H1 (cell line): ENCODE results near the gene MCM9. TPM values are rescaled to one million over a fixed set of nuclear protein-coding genes. Genes with fewer than 3 reads are reported as not detected.

Experiments used
- CTCF ChIA-PET: fragments of 300-600 bp; sonication (Branson Sonifier 250); formaldehyde crosslinking; loops from one replicate; lab custom pipeline; 2021; ENCODE audit not compliant: partially characterized antibody; lab: Charles Lee
- POLR2A ChIA-PET: fragments of 300-600 bp; sonication (Branson Sonifier 250); formaldehyde crosslinking; loops from one replicate; lab custom pipeline; 2021; ENCODE audit warnings: inconsistent platforms; ENCODE audit not compliant: partially characterized antibody; lab: Charles Lee
- DNase-seq, 2 experiments: peaks; one replicate each; pipeline versions ENCODE4 v3.0.0 to v3.0.0-alpha.2; 2010 to 2022; ENCODE audit warnings: low spot score in 2 of 2, low read depth in 1 of 2, mixed read lengths in 1 of 2
- FAIRE-seq: peaks from 2 replicates; lab custom pipeline; 2011; peaks lifted over from hg19 to GRCh38; lab: Jason Lieb, UNC
- H2AFZ ChIP-seq: 2 replicates; pipeline ENCODE4 v1.8.1; 2012; ENCODE audit warnings: low read length, inconsistent platforms
- H2AK5ac ChIP-seq: 2 replicates; pipeline ENCODE4 v1.6.1; 2013; ENCODE audit warnings: low read depth, low read length
- H2BK120ac ChIP-seq: replicated peaks from 2 replicates; pipeline ENCODE3; 2013; ENCODE audit warnings: low read depth, low read length, inconsistent platforms
- H2BK12ac ChIP-seq: 2 replicates; pipeline ENCODE4 v1.6.1; 2013; ENCODE audit warnings: low read depth, low read length
- H2BK15ac ChIP-seq: 2 replicates; pipeline ENCODE4 v1.6.1; 2013; ENCODE audit warnings: low read length
- H2BK20ac ChIP-seq: 2 replicates; pipeline ENCODE4 v1.6.1; 2013; ENCODE audit warnings: low read length
- H2BK5ac ChIP-seq: 2 replicates; pipeline ENCODE4 v1.6.1; 2013; ENCODE audit warnings: low read depth, low read length
- H3K14ac ChIP-seq: 2 replicates; pipeline ENCODE4 v1.6.1; 2013; ENCODE audit warnings: inconsistent platforms; ENCODE audit not compliant: insufficient read length
- H3K18ac ChIP-seq: 2 replicates; pipeline ENCODE4 v1.6.1; 2013; ENCODE audit warnings: low read length; ENCODE audit errors: extremely low read depth
- H3K23ac ChIP-seq: 2 replicates; pipeline ENCODE4 v1.6.1; 2013; ENCODE audit warnings: inconsistent platforms; ENCODE audit not compliant: insufficient read length
- H3K23me2 ChIP-seq: 2 replicates; pipeline ENCODE4 v1.6.1; 2013; ENCODE audit warnings: low read depth, low read length
- H3K27ac ChIP-seq: 2 replicates; pipeline ENCODE4 v1.6.1; 2011; ENCODE audit warnings: low read depth, low read length, inconsistent platforms
- H3K27me3 ChIP-seq, 4 experiments: replicated peaks in 1 of 4; 1 replicate in 1 of 4; 2 replicates in 3 of 4; pipeline versions ENCODE4 v1.6.1 to v1.8.1; 2011 to 2013; ENCODE audit warnings: low read length in 3 of 4, mild to moderate bottlenecking in 3 of 4, inconsistent platforms in 2 of 4, mixed read lengths in 2 of 4, moderate library complexity in 1 of 4; ENCODE audit not compliant: control insufficient read depth in 3 of 4, insufficient read depth in 3 of 4; ENCODE audit errors: extremely low read depth in 1 of 4
- H3K36me3 ChIP-seq, 4 experiments: 2 replicates each; pipeline versions ENCODE4 v1.6.1 to v1.8.1; 2011 to 2013; ENCODE audit warnings: mild to moderate bottlenecking in 4 of 4, low read length in 3 of 4, moderate library complexity in 2 of 4, control low read depth in 1 of 4, inconsistent platforms in 1 of 4; ENCODE audit not compliant: insufficient read depth in 4 of 4, control insufficient read depth in 2 of 4
- H3K4ac ChIP-seq: replicated peaks from 2 replicates; pipeline ENCODE3; 2013; ENCODE audit warnings: low read length, low read depth, mixed read lengths, inconsistent platforms; ENCODE audit not compliant: insufficient read length
- H3K4me1 ChIP-seq, 4 experiments: replicated peaks in 1 of 4; 1 replicate in 1 of 4; 2 replicates in 3 of 4; pipeline versions ENCODE4 v1.6.1 to v1.8.1; 2011 to 2013; ENCODE audit warnings: low read length in 3 of 4, inconsistent platforms in 2 of 4, mixed read lengths in 1 of 4; ENCODE audit not compliant: insufficient read depth in 4 of 4, control insufficient read depth in 3 of 4
- H3K4me2 ChIP-seq, 2 experiments: 2 replicates each; pipeline versions ENCODE4 v1.6.1 to v1.8.1; 2011 to 2013; ENCODE audit warnings: low read depth in 2 of 2, low read length in 2 of 2, control low read depth in 1 of 2, inconsistent platforms in 1 of 2, mild to moderate bottlenecking in 1 of 2; ENCODE audit not compliant: insufficient read depth in 1 of 2
- H3K4me3 ChIP-seq, 4 experiments: fragments of 200-600, 300-600 bp in 1 of 4; sonication (generic), shearing (Covaris generic), sonication (Bioruptor Twin) in 1 of 4; 2 replicates each; pipeline versions ENCODE4 v1.5.1 to v1.8.1; 2011 to 2016; ENCODE audit warnings: low read length in 4 of 4, low read depth in 3 of 4, control low read depth in 2 of 4, inconsistent platforms in 2 of 4, mild to moderate bottlenecking in 2 of 4, mixed read lengths in 1 of 4, moderate library complexity in 1 of 4; ENCODE audit not compliant: insufficient read depth in 2 of 4; ENCODE audit errors: extremely low read depth in 1 of 4
- H3K56ac ChIP-seq: replicated peaks from 2 replicates; pipeline ENCODE3; 2013; ENCODE audit warnings: low read depth, mild to moderate bottlenecking, mixed read lengths, low read length, inconsistent platforms; ENCODE audit not compliant: insufficient read length
- H3K79me1 ChIP-seq: 2 replicates; pipeline ENCODE4 v1.6.1; 2013; ENCODE audit warnings: low read depth, low read length, control low read depth
- H3K79me2 ChIP-seq, 2 experiments: 2 replicates each; pipeline versions ENCODE4 v1.6.1 to v1.8.1; 2012 to 2013; ENCODE audit warnings: low read length in 2 of 2, mild to moderate bottlenecking in 2 of 2, inconsistent platforms in 1 of 2; ENCODE audit not compliant: insufficient read depth in 2 of 2, control insufficient read depth in 1 of 2
- H3K9ac ChIP-seq, 4 experiments: replicated peaks in 1 of 4; 1 replicate in 1 of 4; 2 replicates in 3 of 4; pipeline versions ENCODE4 v1.6.1 to v1.8.1; 2011 to 2013; ENCODE audit warnings: low read depth in 3 of 4, low read length in 3 of 4, control low read depth in 2 of 4, mild to moderate bottlenecking in 2 of 4, moderate library complexity in 2 of 4, inconsistent platforms in 1 of 4; ENCODE audit errors: extremely low read depth in 1 of 4
- H3K9me3 ChIP-seq, 2 experiments: 2 replicates each; pipeline versions ENCODE4 v1.6.1 to v1.8.1; 2012 to 2013; ENCODE audit warnings: mild to moderate bottlenecking in 2 of 2, moderate library complexity in 2 of 2, control low read depth in 1 of 2, inconsistent platforms in 1 of 2, low read depth in 1 of 2, low read length in 1 of 2, mixed read lengths in 1 of 2; ENCODE audit not compliant: insufficient read depth in 2 of 2
- H4K20me1 ChIP-seq, 2 experiments: replicated peaks in 1 of 2; 2 replicates each; pipeline versions ENCODE3 to v1.8.1; 2011 to 2013; ENCODE audit warnings: inconsistent platforms in 2 of 2, low read length in 2 of 2, mild to moderate bottlenecking in 1 of 2; ENCODE audit not compliant: insufficient read depth in 2 of 2, control insufficient read depth in 1 of 2
- H4K5ac ChIP-seq: 2 replicates; pipeline ENCODE4 v1.6.1; 2013; ENCODE audit warnings: low read length, low read depth, mixed read lengths, inconsistent platforms; ENCODE audit not compliant: insufficient read length
- H4K8ac ChIP-seq: 2 replicates; pipeline ENCODE4 v1.8.0; 2013; ENCODE audit warnings: mild to moderate bottlenecking, moderate library complexity, low read length, inconsistent platforms; ENCODE audit not compliant: insufficient read depth; ENCODE audit errors: extremely low read depth
- H4K91ac ChIP-seq: replicated peaks from 2 replicates; pipeline ENCODE3; 2013; ENCODE audit warnings: low read length, mixed read lengths, inconsistent platforms; ENCODE audit not compliant: insufficient read length
- CREB1 ChIP-seq: IDR thresholded peaks from 2 replicates; pipeline ENCODE4 v1.6.1; 2012; ENCODE audit warnings: inconsistent platforms
- EGR1 ChIP-seq: IDR thresholded peaks from 2 replicates; pipeline ENCODE4 v1.6.1; 2011; ENCODE audit warnings: low read depth, low read length, borderline replicate concordance
- EP300 ChIP-seq, 2 experiments: IDR thresholded peaks; 1 replicate in 1 of 2; 2 replicates in 1 of 2; pipeline ENCODE4 v1.6.1; 2011 to 2012; ENCODE audit warnings: low read depth in 2 of 2, low read length in 2 of 2, mild to moderate bottlenecking in 2 of 2, borderline replicate concordance in 1 of 2, inconsistent platforms in 1 of 2, moderate library complexity in 1 of 2
- EZH2 ChIP-seq: fragments of 200-600 bp; sonication (generic); IDR thresholded peaks from 2 replicates; pipeline ENCODE4 v1.7.1; 2012; ENCODE audit warnings: low read depth, mild to moderate bottlenecking, moderate library complexity, low read length, inconsistent platforms; ENCODE audit not compliant: severe bottlenecking
- GABPA ChIP-seq: IDR thresholded peaks from 2 replicates; pipeline ENCODE4 v1.6.1; 2011; ENCODE audit warnings: mild to moderate bottlenecking, low read length, moderate library complexity, borderline replicate concordance; ENCODE audit not compliant: insufficient read depth
- MAFK ChIP-seq: IDR thresholded peaks from 2 replicates; pipeline ENCODE4 v1.6.1; 2012; ENCODE audit warnings: low read depth, mild to moderate bottlenecking, improper control_type of control experiment, low read length
- NRF1 ChIP-seq: IDR thresholded peaks from 2 replicates; pipeline ENCODE4 v1.6.1; 2011; ENCODE audit warnings: mild to moderate bottlenecking, low read depth, low read length, improper control_type of control experiment
- RBBP5 ChIP-seq: IDR thresholded peaks from 2 replicates; pipeline ENCODE4 v1.7.1; 2012; ENCODE audit warnings: low read depth, mild to moderate bottlenecking, inconsistent platforms, low read length, moderate library complexity, borderline replicate concordance
- RNF2 ChIP-seq: fragments of 200-900, 300-1000 bp; sonication (generic); IDR thresholded peaks from 2 replicates; pipeline ENCODE4 v1.7.1; 2016; ENCODE audit warnings: borderline replicate concordance, low read depth, mild to moderate bottlenecking, antibody characterized with exemption, low read length; ENCODE audit not compliant: poor library complexity, severe bottlenecking; ENCODE audit errors: missing control alignments
- RXRA ChIP-seq: IDR thresholded peaks from 2 replicates; pipeline ENCODE4 v1.6.1; 2011; ENCODE audit warnings: low read depth, mild to moderate bottlenecking, low read length, moderate library complexity; ENCODE audit not compliant: insufficient read depth
- SAP30 ChIP-seq: fragments of 300-600 bp; sonication (generic); IDR thresholded peaks from 2 replicates; pipeline ENCODE4 v1.7.1; 2012; ENCODE audit warnings: low read length, moderate library complexity, mild to moderate bottlenecking, inconsistent platforms; ENCODE audit not compliant: insufficient read depth, insufficient replicate concordance
- SP1 ChIP-seq: IDR thresholded peaks from 2 replicates; pipeline ENCODE4 v1.6.1; 2011; ENCODE audit warnings: low read depth, low read length
- SP4 ChIP-seq: IDR thresholded peaks from 2 replicates; pipeline ENCODE4 v1.6.1; 2012; ENCODE audit warnings: low read length, inconsistent platforms
- SUZ12 ChIP-seq: fragments of 200-600 bp; sonication (generic); IDR thresholded peaks from 2 replicates; pipeline ENCODE4 v1.6.1; 2012; ENCODE audit warnings: mild to moderate bottlenecking, inconsistent platforms, low read length, moderate library complexity, mixed read lengths
- WGBS, 2 experiments: shearing (Covaris generic) in 1 of 2; methylation state at CpG; one replicate each; pipeline versions ENCODE4 v1.1.6 to v1.1.7; 2013 to 2015; ENCODE audit warnings: low lambda C conversion rate in 2 of 2, mixed read lengths in 2 of 2, inconsistent platforms in 1 of 2, low coverage in 1 of 2, missing lambda C conversion rate in 1 of 2; ENCODE audit not compliant: insufficient replicate concordance in 2 of 2, insufficient coverage in 1 of 2, insufficient read length in 1 of 2; ENCODE audit errors: extremely low coverage in 1 of 2, missing lambda C conversion rate in 1 of 2; 5-methylcytosine and 5-hydroxymethylcytosine counted together
- polyA plus RNA-seq, 7 experiments: library from polyadenylated mRNA; depleted of rRNA in 3 of 7; stranded (reverse) in 5 of 7; unstranded in 2 of 7; fragments of >200 nt in 5 of 7; fragments of 200-250 nt in 2 of 7; gene quantifications; 1 replicate in 5 of 7; 2 replicates in 1 of 7; 4 replicates in 1 of 7; pipeline versions ENCODE4 v1.2.1 to v1.2.3, GENCODE V29; 2011 to 2013; ENCODE audit warnings: missing spikeins in 2 of 7, mixed read lengths in 2 of 7
- total RNA-seq: library from RNA; stranded (reverse); fragmentation: NEBNext Ultra II Directional; extraction: Animal tissue kit (Norgen Biotek cat#: 25700); gene quantifications from 2 replicates; pipeline ENCODE4 v1.2.1, GENCODE V29; 2021

MCM9 gene
- total and polyA plus RNA-seq, 2 of the 8 experiments (the other 6 are each of a cell fraction or from before 2014, with no cell fraction given) = 3.7 to 11.4 TPM

- H2BK15ac ChIP-seq = no peak overlapping the region
- H3K14ac ChIP-seq = no peak overlapping the region
- ChIA-PET CTCF (interaction anchor here (1.2 to 7.6 kb wide), 2 partner anchors 8 to 141 kb away, joined by 4 to 146 read pairs; no protein-coding TSS in a partner anchor), POLR2A (no interaction called here)
- no peak overlapping the region for H3K27ac ChIP-seq
- 97% methylated on average over 3 of the region's 3 CpGs; no CpG with 5 or more reads in 1 of the 2 experiments for WGBS, 2 experiments
- no peaks in the 10 kb centered on the region for H3K79me1 ChIP-seq
- no peak overlapping the region for H3K18ac ChIP-seq
- H4K20me1 ChIP-seq = no peaks in the 10 kb centered on the region
- no peak overlapping the region for H4K5ac ChIP-seq
- H2BK20ac ChIP-seq = no peak overlapping the region
- no peak overlapping the region for H3K4me2 ChIP-seq
- no peaks in the 10 kb centered on the region for H3K9me3 ChIP-seq
- FAIRE-seq = no peak
- H3K23me2 ChIP-seq = no peaks in the 10 kb centered on the region
- H3K4me3 ChIP-seq = no peak overlapping the region
- no peak overlapping the region for H2BK5ac ChIP-seq
- no peak overlapping the region for H2AFZ ChIP-seq
- no peak overlapping the region for H4K91ac ChIP-seq
- no peak overlapping the region for H3K23ac ChIP-seq
- peaks cover 0 to 5% (median 2%) of the 10 kb centered on the region in 4 experiments; a peak in 2 of 7 replicates for H3K4me1 ChIP-seq
- no peaks in the 10 kb centered on the region for H3K36me3 ChIP-seq
- no peak overlapping the region for H2BK12ac ChIP-seq
- no peak overlapping the region for H2BK120ac ChIP-seq
- no peaks in the 10 kb centered on the region for H3K79me2 ChIP-seq
- H3K9ac ChIP-seq = no peak overlapping the region
- no peak for DNase-seq
- no peak overlapping the region for H3K56ac ChIP-seq
- no peak overlapping the region for H4K8ac ChIP-seq
- H3K4ac ChIP-seq = no peak overlapping the region
- H3K27me3 ChIP-seq = no peaks in the 10 kb centered on the region
- H2AK5ac ChIP-seq = no peak overlapping the region
- no peak for TF ChIP-seq EP300 (IDR thresholded peaks at IDR 0.05; ENCODE audit: borderline replicate concordance in 1 of 2, low read depth in 2 of 2, low read length in 2 of 2)
- no peak for TF ChIP-seq SAP30
- no peak for TF ChIP-seq SP4
- no peak for TF ChIP-seq SP1
- TF ChIP-seq NRF1 = no peak
- TF ChIP-seq MAFK = no peak
- TF ChIP-seq SUZ12 = no peak
- TF ChIP-seq EZH2 = no peak
- no peak for TF ChIP-seq RBBP5
- TF ChIP-seq RXRA = no peak
- TF ChIP-seq EGR1 = no peak
- no peak for TF ChIP-seq RNF2
- TF ChIP-seq CREB1 = no peak
- TF ChIP-seq GABPA = no peak
Measured at GRCh38 chr6:118970866-118971265, 35.9 kb upstream of the MCM9 start.
